Measurements from ENCODE around the gene CCHCR1. TPM values are rescaled to one million over a fixed set of nuclear protein-coding genes. Genes with fewer than 3 reads are reported as not detected.
"Not testable (repeated sequence)": the region's sequence is repeated elsewhere in the genome, so short reads cannot be mapped to it uniquely, and the experiment has no call there.

CCHCR1 gene
- polyA plus RNA-seq, 1 donor from 2014 or later = 19.7 TPM

- H3K4me3 ChIP-seq (ENCODE audit: low read length); H3K4me2 ChIP-seq (ENCODE audit: low read length); H4K20me1 ChIP-seq (ENCODE audit: insufficient read depth); H3K27me3 ChIP-seq (ENCODE audit: insufficient read depth, low read depth, low read length); H3K36me3 ChIP-seq (ENCODE audit: insufficient read depth, low read length); H3F3A ChIP-seq (ENCODE audit: insufficient read depth, low read length, poor library complexity, severe bottlenecking); H3K9me2 ChIP-seq (ENCODE audit: insufficient read depth, low read length); H3K9me3 ChIP-seq (ENCODE audit: low read length); H2AFZ ChIP-seq (ENCODE audit: low read depth, low read length); H3K79me2 ChIP-seq (replicated peaks; ENCODE audit: insufficient read depth, low read length); H3K27ac ChIP-seq (ENCODE audit: low read length); H3K9ac ChIP-seq (ENCODE audit: low read length): not testable (repeated sequence)
Measured at GRCh38 chr6:31183859-31184258, 26.3 kb upstream of the CCHCR1 start.

- H3F3A ChIP-seq (ENCODE audit: insufficient read depth, low read length, poor library complexity, severe bottlenecking); H3K9me3 ChIP-seq (ENCODE audit: low read length); H3K79me2 ChIP-seq (replicated peaks; ENCODE audit: insufficient read depth, low read length); H3K27me3 ChIP-seq (ENCODE audit: insufficient read depth, low read depth, low read length); H3K9me2 ChIP-seq (ENCODE audit: insufficient read depth, low read length); H3K4me2 ChIP-seq (ENCODE audit: low read length); H3K9ac ChIP-seq (ENCODE audit: low read length); H2AFZ ChIP-seq (ENCODE audit: low read depth, low read length); H3K4me3 ChIP-seq (ENCODE audit: low read length); H3K36me3 ChIP-seq (ENCODE audit: insufficient read depth, low read length); H4K20me1 ChIP-seq (ENCODE audit: insufficient read depth); H3K27ac ChIP-seq (ENCODE audit: low read length): not testable (repeated sequence)
Measured at GRCh38 chr6:31183287-31183686, 25.7 kb upstream of the CCHCR1 start.

GRCh38 chr6:31180500-31180899, 22.9 kb upstream of the CCHCR1 start:
- H3F3A ChIP-seq (ENCODE audit: insufficient read depth, low read length, poor library complexity, severe bottlenecking) = no peaks in the 10 kb centered on the region
- no peaks in the 10 kb centered on the region for H3K36me3 ChIP-seq (ENCODE audit: insufficient read depth, low read length)
- H3K79me2 ChIP-seq (replicated peaks; ENCODE audit: insufficient read depth, low read length) = no peaks in the 10 kb centered on the region
- no peaks in the 10 kb centered on the region for H3K9me3 ChIP-seq (ENCODE audit: low read length)
- H3K4me3 ChIP-seq (ENCODE audit: low read length) = no peak overlapping the region
- H4K20me1 ChIP-seq (ENCODE audit: insufficient read depth) = no peaks in the 10 kb centered on the region
- H2AFZ ChIP-seq (ENCODE audit: low read depth, low read length) = no peak overlapping the region
- no peak overlapping the region for H3K9ac ChIP-seq (ENCODE audit: low read length)
- no peaks in the 10 kb centered on the region for H3K27me3 ChIP-seq (ENCODE audit: insufficient read depth, low read depth, low read length)
- no peaks in the 10 kb centered on the region for H3K9me2 ChIP-seq (ENCODE audit: insufficient read depth, low read length)
- no peak overlapping the region for H3K27ac ChIP-seq (ENCODE audit: low read length)
- TF ChIP-seq RAD21 (conservative IDR thresholded peaks at IDR 0.05) = no peak
- TF ChIP-seq CTCF (IDR thresholded peaks at IDR 0.05; ENCODE audit: poor library complexity, severe bottlenecking) = no peak
- no peak for TF ChIP-seq REST (IDR thresholded peaks at IDR 0.05; ENCODE audit: borderline replicate concordance)
- no peak for TF ChIP-seq EP300 (conservative IDR thresholded peaks at IDR 0.05; ENCODE audit: poor library complexity, severe bottlenecking)
- no peak for TF ChIP-seq MXI1 (conservative IDR thresholded peaks at IDR 0.05; ENCODE audit: poor library complexity, severe bottlenecking)
- no peak for TF ChIP-seq EZH2 (IDR thresholded peaks at IDR 0.05; ENCODE audit: borderline replicate concordance, insufficient read depth, low read length, poor library complexity, severe bottlenecking)
- no peak for TF ChIP-seq SMC3 (conservative IDR thresholded peaks at IDR 0.05; ENCODE audit: poor library complexity)
- no peak for TF ChIP-seq POLR2AphosphoS5 (IDR thresholded peaks at IDR 0.05)
- TF ChIP-seq TAF1 (IDR thresholded peaks at IDR 0.05; ENCODE audit: low read depth) = no peak
- H3K4me2 ChIP-seq (ENCODE audit: low read length) = no peak overlapping the region
